Measurements from ENCODE around the gene SLC2A6.
"Not testable (repeated sequence)": the region's sequence is repeated elsewhere in the genome, so short reads cannot be mapped to it uniquely, and the experiment has no call there.

Gene SLC2A6

GRCh38 chr9:133453651-133454050 lies 25.2 kb downstream of the SLC2A6 start:
- H3K36me3 ChIP-seq (ENCODE audit: control insufficient read depth, insufficient read depth, low read length, severe bottlenecking): no peaks in the 10 kb centered on the region
- DNase-seq (ENCODE audit: low read depth): no peak
- no peaks in the 10 kb centered on the region for H3K9me3 ChIP-seq (ENCODE audit: control insufficient read depth, low read length)
- peaks cover 4% of the 10 kb centered on the region for H3K27me3 ChIP-seq (replicated peaks; ENCODE audit: control insufficient read depth, insufficient read depth, low read length)
- no peak overlapping the region for H3K9ac ChIP-seq (ENCODE audit: low read length)
- no peaks in the 10 kb centered on the region for H3K4me1 ChIP-seq (ENCODE audit: control insufficient read depth, insufficient read depth, low read length)
- no peak overlapping the region for H3K4me3 ChIP-seq (ENCODE audit: low read length)

- Histone ChIP-seq H3K36me3 (ENCODE audit: control insufficient read depth, insufficient read depth, low read length, severe bottlenecking) (no peaks in the 10 kb centered on the region), H3K9ac (ENCODE audit: low read length) (no peak overlapping the region), H3K4me3 (ENCODE audit: low read length) (no peak overlapping the region), H3K4me1 (ENCODE audit: control insufficient read depth, insufficient read depth, low read length) (no peaks in the 10 kb centered on the region), H3K9me3 (ENCODE audit: control insufficient read depth, low read length) (no peaks in the 10 kb centered on the region), H3K27me3 (replicated peaks; ENCODE audit: control insufficient read depth, insufficient read depth, low read length) (peaks cover 4% of the 10 kb centered on the region)
- no peak for DNase-seq (ENCODE audit: low read depth)
Observed at GRCh38 chr9:133452562-133452961, 26.3 kb downstream of the SLC2A6 start.

DNA sequence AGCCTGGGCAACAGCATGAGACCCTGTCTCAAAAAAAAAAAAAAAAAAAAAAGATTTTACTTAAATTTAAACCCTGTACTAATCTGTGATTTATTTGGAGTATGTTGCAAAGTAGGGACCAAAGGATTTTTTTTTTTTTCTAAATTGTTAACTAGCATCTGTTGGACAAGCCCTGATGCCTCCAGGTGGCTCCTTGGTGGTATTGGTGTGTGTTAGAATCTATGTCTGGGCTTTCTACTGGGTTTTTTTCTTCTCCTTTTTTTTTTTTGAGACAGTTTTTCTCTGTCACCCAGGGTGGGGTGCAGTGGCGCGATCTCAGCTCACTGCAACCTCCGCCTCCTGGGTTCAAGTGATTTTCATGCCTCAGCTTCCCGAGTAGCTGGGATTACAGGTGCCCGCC lies 27.0 kb downstream of the SLC2A6 start:
- H3K9ac ChIP-seq (ENCODE audit: low read length); H3K27me3 ChIP-seq (replicated peaks; ENCODE audit: control insufficient read depth, insufficient read depth, low read length); H3K36me3 ChIP-seq (ENCODE audit: control insufficient read depth, insufficient read depth, low read length, severe bottlenecking); DNase-seq (ENCODE audit: low read depth); H3K4me3 ChIP-seq (ENCODE audit: low read length); H3K4me1 ChIP-seq (ENCODE audit: control insufficient read depth, insufficient read depth, low read length); H3K9me3 ChIP-seq (ENCODE audit: control insufficient read depth, low read length): not testable (repeated sequence)

DNA sequence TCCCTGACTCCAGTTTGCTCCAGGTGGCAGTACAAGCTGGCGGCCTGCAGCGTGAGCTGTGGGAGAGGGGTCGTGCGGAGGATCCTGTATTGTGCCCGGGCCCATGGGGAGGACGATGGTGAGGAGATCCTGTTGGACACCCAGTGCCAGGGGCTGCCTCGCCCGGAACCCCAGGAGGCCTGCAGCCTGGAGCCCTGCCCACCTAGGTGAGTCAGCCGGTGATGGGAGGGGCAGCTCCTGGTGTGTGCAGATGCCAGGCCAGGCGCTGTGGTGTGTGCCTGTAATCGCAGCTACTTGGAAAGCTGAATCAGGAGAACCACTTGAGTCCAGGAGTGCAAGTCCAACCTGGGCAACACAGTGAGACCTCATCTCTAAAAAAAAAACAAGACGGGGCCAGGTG lies 29.1 kb downstream of the SLC2A6 start:
- H3K4me1 ChIP-seq (ENCODE audit: control insufficient read depth, insufficient read depth, low read length): no peaks in the 10 kb centered on the region
- H3K4me3 ChIP-seq (ENCODE audit: low read length): no peak overlapping the region
- peaks cover 4% of the 10 kb centered on the region for H3K27me3 ChIP-seq (replicated peaks; ENCODE audit: control insufficient read depth, insufficient read depth, low read length)
- no peak for DNase-seq (ENCODE audit: low read depth)
- no peaks in the 10 kb centered on the region for H3K36me3 ChIP-seq (ENCODE audit: control insufficient read depth, insufficient read depth, low read length, severe bottlenecking)
- no peaks in the 10 kb centered on the region for H3K9me3 ChIP-seq (ENCODE audit: control insufficient read depth, low read length)
- H3K9ac ChIP-seq (ENCODE audit: low read length): no peak overlapping the region

DNA sequence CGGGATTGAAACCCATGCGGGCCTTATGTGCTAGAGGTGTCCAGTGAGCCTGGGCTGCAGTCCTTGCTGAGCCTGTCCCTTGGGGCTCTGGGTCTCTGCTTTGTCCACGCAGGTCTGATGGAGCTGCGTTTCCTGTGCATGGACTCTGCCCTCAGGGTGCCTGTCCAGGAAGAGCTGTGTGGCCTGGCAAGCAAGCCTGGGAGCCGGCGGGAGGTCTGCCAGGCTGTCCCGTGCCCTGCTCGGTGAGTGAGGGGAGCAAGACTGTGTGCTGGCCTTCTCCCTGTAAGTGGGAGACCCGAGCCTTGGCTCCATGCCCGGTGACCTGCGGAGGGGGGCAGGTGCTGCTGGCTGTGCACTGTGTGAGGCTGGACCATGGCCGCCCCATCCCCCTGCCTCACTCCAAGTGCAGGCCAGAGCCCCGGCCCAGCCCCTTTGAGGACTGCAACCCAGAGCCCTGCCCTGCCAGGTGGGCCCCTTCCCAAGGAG lies 30.4 kb downstream of the SLC2A6 start:
- Histone ChIP-seq H3K36me3 (ENCODE audit: control insufficient read depth, insufficient read depth, low read length, severe bottlenecking) (no peaks in the 10 kb centered on the region), H3K9me3 (ENCODE audit: control insufficient read depth, low read length) (no peaks in the 10 kb centered on the region), H3K9ac (ENCODE audit: low read length) (no peak overlapping the region), H3K4me3 (ENCODE audit: low read length) (no peak overlapping the region), H3K27me3 (replicated peaks; ENCODE audit: control insufficient read depth, insufficient read depth, low read length) (no peaks in the 10 kb centered on the region), H3K4me1 (ENCODE audit: control insufficient read depth, insufficient read depth, low read length) (no peaks in the 10 kb centered on the region)
- DNase-seq (ENCODE audit: low read depth): no peak

GRCh38 chr9:133445293-133445969 lies 33.5 kb downstream of the SLC2A6 start:
- no peak overlapping the region for H3K9ac ChIP-seq (ENCODE audit: low read length)
- no peaks in the 10 kb centered on the region for H3K9me3 ChIP-seq (ENCODE audit: control insufficient read depth, low read length)
- no peaks in the 10 kb centered on the region for H3K27me3 ChIP-seq (replicated peaks; ENCODE audit: control insufficient read depth, insufficient read depth, low read length)
- H3K36me3 ChIP-seq (ENCODE audit: control insufficient read depth, insufficient read depth, low read length, severe bottlenecking): no peaks in the 10 kb centered on the region
- H3K4me3 ChIP-seq (ENCODE audit: low read length): no peak overlapping the region
- DNase-seq (ENCODE audit: low read depth): no peak
- H3K4me1 ChIP-seq (ENCODE audit: control insufficient read depth, insufficient read depth, low read length): no peaks in the 10 kb centered on the region

DNA sequence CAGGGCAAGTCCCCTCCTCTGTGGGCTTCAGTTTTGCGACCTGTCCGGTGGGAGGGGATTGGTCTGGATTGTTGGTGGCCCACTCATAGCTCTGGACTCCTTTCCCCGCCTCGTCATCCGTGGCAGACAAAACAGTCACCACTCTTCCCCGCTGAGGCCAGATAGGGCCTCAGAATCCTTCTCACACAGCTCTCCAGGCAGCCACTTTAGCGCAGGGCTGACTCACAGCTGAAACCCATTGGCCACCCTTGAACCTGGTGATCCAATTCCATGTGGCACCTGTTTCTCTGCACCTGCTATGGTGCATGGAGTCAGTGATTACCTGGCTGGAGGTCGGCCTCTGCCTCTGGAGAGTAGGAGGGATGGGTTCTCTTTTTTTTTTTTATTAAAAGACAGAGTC lies 34.9 kb downstream of the SLC2A6 start:
- Histone ChIP-seq H3K36me3 (ENCODE audit: control insufficient read depth, insufficient read depth, low read length, severe bottlenecking) (no peaks in the 10 kb centered on the region), H3K4me3 (ENCODE audit: low read length) (no peak overlapping the region), H3K4me1 (ENCODE audit: control insufficient read depth, insufficient read depth, low read length) (no peaks in the 10 kb centered on the region)

GRCh38 chr9:133443248-133443647 lies 35.7 kb downstream of the SLC2A6 start:
- H3K4me1 ChIP-seq (ENCODE audit: control insufficient read depth, insufficient read depth, low read length): no peaks in the 10 kb centered on the region
- H3K4me3 ChIP-seq (ENCODE audit: low read length): no peak overlapping the region
- H3K9ac ChIP-seq (ENCODE audit: low read length): no peak overlapping the region
- no peak for DNase-seq (ENCODE audit: low read depth)
- H3K9me3 ChIP-seq (ENCODE audit: control insufficient read depth, low read length): no peaks in the 10 kb centered on the region
- H3K36me3 ChIP-seq (ENCODE audit: control insufficient read depth, insufficient read depth, low read length, severe bottlenecking): no peaks in the 10 kb centered on the region
- no peaks in the 10 kb centered on the region for H3K27me3 ChIP-seq (replicated peaks; ENCODE audit: control insufficient read depth, insufficient read depth, low read length)

More for the DNA sequence above, 34.9 kb downstream of the SLC2A6 start:
- Histone ChIP-seq H3K9ac (ENCODE audit: low read length) (no peak overlapping the region), H3K27me3 (replicated peaks; ENCODE audit: control insufficient read depth, insufficient read depth, low read length) (no peaks in the 10 kb centered on the region), H3K9me3 (ENCODE audit: control insufficient read depth, low read length) (no peaks in the 10 kb centered on the region)
- DNase-seq (ENCODE audit: low read depth): no peak

GRCh38 chr9:133441571-133441970 lies 37.3 kb downstream of the SLC2A6 start:
- Histone ChIP-seq H3K36me3 (ENCODE audit: control insufficient read depth, insufficient read depth, low read length, severe bottlenecking) (no peaks in the 10 kb centered on the region), H3K4me3 (ENCODE audit: low read length) (no peak overlapping the region), H3K9me3 (ENCODE audit: control insufficient read depth, low read length) (no peaks in the 10 kb centered on the region), H3K9ac (ENCODE audit: low read length) (no peak overlapping the region), H3K4me1 (ENCODE audit: control insufficient read depth, insufficient read depth, low read length) (no peaks in the 10 kb centered on the region), H3K27me3 (replicated peaks; ENCODE audit: control insufficient read depth, insufficient read depth, low read length) (no peaks in the 10 kb centered on the region)
- DNase-seq (ENCODE audit: low read depth): no peak

DNA sequence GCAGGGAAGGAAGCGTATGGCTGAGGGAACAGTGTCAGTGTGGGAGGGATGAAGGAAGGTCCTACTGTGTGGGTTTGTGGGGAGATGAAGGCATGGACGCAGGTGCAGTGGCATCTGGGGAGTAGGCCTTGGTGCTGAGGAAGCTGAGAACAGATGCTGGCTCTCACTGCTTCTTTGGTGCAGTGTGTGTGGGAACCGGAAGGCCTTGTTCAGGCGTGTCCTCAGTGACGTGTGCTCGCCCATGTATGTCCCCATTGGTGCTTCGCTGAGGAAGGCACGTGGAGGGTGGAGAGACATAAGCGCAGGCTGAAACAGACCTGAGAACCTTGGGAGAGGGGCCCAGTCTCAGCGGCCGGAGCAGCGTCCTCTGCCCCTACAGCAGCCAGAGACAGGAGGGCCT lies 38.0 kb downstream of the SLC2A6 start:
- no peak overlapping the region for H3K9ac ChIP-seq (ENCODE audit: low read length)
- no peak overlapping the region for H3K4me3 ChIP-seq (ENCODE audit: low read length)
- DNase-seq (ENCODE audit: low read depth): no peak

GRCh38 chr9:133439337-133439736 lies 39.6 kb downstream of the SLC2A6 start:
- no peak overlapping the region for H3K9ac ChIP-seq (ENCODE audit: low read length)
- no peaks in the 10 kb centered on the region for H3K9me3 ChIP-seq (ENCODE audit: control insufficient read depth, low read length)
- peaks cover 4% of the 10 kb centered on the region for H3K4me1 ChIP-seq (ENCODE audit: control insufficient read depth, insufficient read depth, low read length)
- no peaks in the 10 kb centered on the region for H3K36me3 ChIP-seq (ENCODE audit: control insufficient read depth, insufficient read depth, low read length, severe bottlenecking)
- H3K4me3 ChIP-seq (ENCODE audit: low read length): no peak overlapping the region
- no peak for DNase-seq (ENCODE audit: low read depth)
- H3K27me3 ChIP-seq (replicated peaks; ENCODE audit: control insufficient read depth, insufficient read depth, low read length): no peaks in the 10 kb centered on the region

More for the DNA sequence above, 38.0 kb downstream of the SLC2A6 start:
- H3K27me3 ChIP-seq (replicated peaks; ENCODE audit: control insufficient read depth, insufficient read depth, low read length): no peaks in the 10 kb centered on the region
- no peaks in the 10 kb centered on the region for H3K36me3 ChIP-seq (ENCODE audit: control insufficient read depth, insufficient read depth, low read length, severe bottlenecking)
- no peaks in the 10 kb centered on the region for H3K9me3 ChIP-seq (ENCODE audit: control insufficient read depth, low read length)
- H3K4me1 ChIP-seq (ENCODE audit: control insufficient read depth, insufficient read depth, low read length): no peaks in the 10 kb centered on the region

Measured in adipocyte (in vitro differentiated cells).